ENCODE data around the gene BMERB1. TPM values are rescaled to one million over a fixed set of nuclear protein-coding genes. Genes with fewer than 3 reads are reported as not detected.
A peak's percentile ranks its signal among the peaks of the same experiment; 100 is the strongest.

The BMERB1 gene
- total RNA-seq, 1 donor from 2014 or later, result 75.3 TPM

- Histone ChIP-seq H3K27ac (replicated peaks) (no peak overlapping the region), H3K4me3 (no peak overlapping the region), H3K4me1 (peaks cover 16% of the 10 kb centered on the region), H3K9me3 (replicated peaks) (peaks cover 6% of the 10 kb centered on the region), H3K36me3 (no peaks in the 10 kb centered on the region), H3K27me3 (ENCODE audit: low read depth) (no peaks in the 10 kb centered on the region)
- DNase-seq, result no peak
- intact Hi-C loops (cut with micrococcal nuclease), result loop anchor here (10.0 kb wide), 2 partner anchors 111 to 281 kb away; no protein-coding TSS in a partner anchor
- TF ChIP-seq, protein P1, sequence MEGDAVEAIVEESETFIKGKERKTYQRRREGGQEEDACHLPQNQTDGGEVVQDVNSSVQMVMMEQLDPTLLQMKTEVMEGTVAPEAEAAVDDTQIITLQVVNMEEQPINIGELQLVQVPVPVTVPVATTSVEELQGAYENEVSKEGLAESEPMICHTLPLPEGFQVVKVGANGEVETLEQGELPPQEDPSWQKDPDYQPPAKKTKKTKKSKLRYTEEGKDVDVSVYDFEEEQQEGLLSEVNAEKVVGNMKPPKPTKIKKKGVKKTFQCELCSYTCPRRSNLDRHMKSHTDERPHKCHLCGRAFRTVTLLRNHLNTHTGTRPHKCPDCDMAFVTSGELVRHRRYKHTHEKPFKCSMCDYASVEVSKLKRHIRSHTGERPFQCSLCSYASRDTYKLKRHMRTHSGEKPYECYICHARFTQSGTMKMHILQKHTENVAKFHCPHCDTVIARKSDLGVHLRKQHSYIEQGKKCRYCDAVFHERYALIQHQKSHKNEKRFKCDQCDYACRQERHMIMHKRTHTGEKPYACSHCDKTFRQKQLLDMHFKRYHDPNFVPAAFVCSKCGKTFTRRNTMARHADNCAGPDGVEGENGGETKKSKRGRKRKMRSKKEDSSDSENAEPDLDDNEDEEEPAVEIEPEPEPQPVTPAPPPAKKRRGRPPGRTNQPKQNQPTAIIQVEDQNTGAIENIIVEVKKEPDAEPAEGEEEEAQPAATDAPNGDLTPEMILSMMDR (IDR thresholded peaks at IDR 0.05; ENCODE audit: borderline replicate concordance), result no peak
Observed at GRCh38 chr16:15444264-15444663, 9.9 kb downstream of the BMERB1 start.

DNA sequence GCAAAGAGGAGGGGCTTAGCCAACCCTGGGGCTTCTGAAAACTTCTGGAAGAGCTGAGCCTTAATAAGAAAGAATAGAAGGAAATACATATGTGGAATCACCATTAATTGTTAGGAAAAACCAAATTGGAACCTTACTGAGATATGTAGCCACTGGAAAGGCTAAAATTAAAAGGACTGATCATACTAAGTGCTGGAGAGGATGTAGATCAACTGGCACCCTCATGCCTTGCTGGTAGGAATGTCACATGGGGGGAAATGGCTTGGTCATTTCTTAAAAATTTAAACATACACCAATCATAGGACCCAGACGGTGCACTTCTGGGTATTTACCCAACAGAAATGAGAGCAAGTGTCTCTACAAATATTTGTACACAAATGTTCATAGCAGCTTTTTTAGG lies 11.1 kb downstream of the BMERB1 start:
- TF ChIP-seq, protein P1 (IDR thresholded peaks at IDR 0.05; ENCODE audit: borderline replicate concordance), result no peak
- peaks cover 4% of the 10 kb centered on the region for H3K4me1 ChIP-seq
- intact Hi-C loops (cut with micrococcal nuclease), result loop anchor here (10.0 kb wide), 2 partner anchors 109 to 279 kb away; no protein-coding TSS in a partner anchor

DNA sequence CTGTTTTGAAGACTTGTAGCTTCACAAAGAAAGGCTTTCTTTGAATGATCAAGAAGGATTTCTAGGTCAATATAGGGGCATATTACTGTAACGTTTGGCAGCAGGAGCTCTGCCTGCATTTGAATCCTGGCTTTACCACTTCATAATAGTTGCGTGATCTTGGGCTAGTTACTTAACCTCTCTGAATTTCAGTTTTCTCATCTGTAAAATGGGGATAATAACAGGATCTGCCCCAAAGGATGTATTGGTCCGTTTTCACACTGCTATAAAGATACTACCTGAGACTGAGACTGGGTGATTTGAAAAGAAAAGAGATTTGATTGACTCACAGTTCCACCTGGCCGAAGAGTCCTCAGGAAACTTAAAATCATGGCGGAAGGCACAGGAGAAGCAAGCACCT lies 12.5 kb downstream of the BMERB1 start:
- Histone ChIP-seq H3K27me3 (ENCODE audit: low read depth) (no peaks in the 10 kb centered on the region), H3K4me3 (no peak overlapping the region), H3K9me3 (replicated peaks) (peaks cover 6% of the 10 kb centered on the region), H3K27ac (replicated peaks) (no peak overlapping the region), H3K36me3 (no peaks in the 10 kb centered on the region), H3K4me1 (no peaks in the 10 kb centered on the region)
- TF ChIP-seq, protein P1 (IDR thresholded peaks at IDR 0.05; ENCODE audit: borderline replicate concordance), result no peak
- no peak for DNase-seq
- intact Hi-C loops (cut with micrococcal nuclease), result loop anchor here (10.0 kb wide), 2 partner anchors 108 to 278 kb away; no protein-coding TSS in a partner anchor

More for the DNA sequence above, 11.1 kb downstream of the BMERB1 start:
- Histone ChIP-seq H3K4me3 (no peak overlapping the region), H3K27ac (replicated peaks) (no peak overlapping the region), H3K9me3 (replicated peaks) (peaks cover 6% of the 10 kb centered on the region), H3K27me3 (ENCODE audit: low read depth) (no peaks in the 10 kb centered on the region), H3K36me3 (no peaks in the 10 kb centered on the region)
- no peak for DNase-seq

DNA sequence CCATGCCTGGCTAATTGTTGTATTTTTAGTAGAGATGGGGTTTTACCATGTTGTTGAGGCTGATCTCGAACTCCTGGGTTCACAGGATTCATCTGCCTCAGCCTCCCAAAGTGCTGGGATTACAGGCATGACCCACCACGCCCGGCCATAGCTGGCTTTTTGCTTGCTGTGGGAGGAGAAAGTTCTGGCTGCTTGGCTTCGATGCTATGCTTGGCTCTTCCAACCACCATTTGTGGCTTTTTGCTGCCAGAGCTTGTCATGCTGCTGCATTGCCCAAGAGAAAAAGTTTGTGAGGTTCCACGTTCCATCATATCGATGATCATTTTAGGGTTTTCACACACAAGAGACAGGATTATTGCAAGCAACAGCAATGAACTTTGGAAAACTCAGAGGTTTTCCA lies 16.2 kb downstream of the BMERB1 start:
- no peak overlapping the region for H3K4me3 ChIP-seq

DNA sequence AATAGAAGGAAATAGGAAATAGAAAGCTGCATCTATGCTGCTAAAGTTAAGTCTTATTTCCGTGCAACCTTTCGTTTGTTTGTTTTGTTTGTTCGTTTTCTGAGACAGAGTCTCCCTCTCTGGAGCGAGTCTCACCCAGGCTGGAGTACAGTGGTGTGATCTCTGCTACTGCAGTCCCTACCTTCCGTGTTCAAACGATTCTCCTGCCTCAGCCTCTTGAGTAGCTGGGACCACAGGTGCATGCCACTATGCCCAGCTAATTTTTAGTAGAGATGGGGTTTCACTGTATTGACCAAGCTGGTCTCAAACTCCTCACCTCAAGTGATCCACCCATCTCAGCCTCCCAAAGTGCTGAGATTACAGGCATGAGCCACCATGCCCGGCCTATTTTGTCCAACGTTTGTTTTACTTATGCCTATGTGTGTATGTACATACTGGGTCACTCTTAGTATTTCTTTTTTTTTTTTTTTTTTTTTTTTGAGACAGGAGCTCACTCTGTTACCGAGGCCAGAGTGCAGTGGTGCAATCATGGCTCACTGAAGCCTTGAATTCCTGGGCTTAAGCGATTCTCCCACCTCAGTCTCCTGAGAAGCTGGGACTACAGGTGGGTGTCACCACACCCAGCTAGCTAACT lies 16.8 kb downstream of the BMERB1 start:
- H3K4me1 ChIP-seq, result no peaks in the 10 kb centered on the region
- H3K36me3 ChIP-seq, result no peaks in the 10 kb centered on the region
- H3K27me3 ChIP-seq (ENCODE audit: low read depth), result no peaks in the 10 kb centered on the region
- no peak for DNase-seq
- no peak overlapping the region for H3K27ac ChIP-seq (replicated peaks)
- TF ChIP-seq, protein P1 (IDR thresholded peaks at IDR 0.05; ENCODE audit: borderline replicate concordance), result no peak
- no peaks in the 10 kb centered on the region for H3K9me3 ChIP-seq (replicated peaks)
- intact Hi-C loops (cut with micrococcal nuclease), result no loop called here
- no peak overlapping the region for H3K4me3 ChIP-seq

More for the DNA sequence above, 16.2 kb downstream of the BMERB1 start:
- intact Hi-C loops (cut with micrococcal nuclease), result no loop called here
- TF ChIP-seq, protein P1 (IDR thresholded peaks at IDR 0.05; ENCODE audit: borderline replicate concordance), result no peak
- H3K27ac ChIP-seq (replicated peaks), result no peak overlapping the region
- H3K9me3 ChIP-seq (replicated peaks), result peaks cover under 1% of the 10 kb centered on the region
- no peaks in the 10 kb centered on the region for H3K36me3 ChIP-seq
- H3K27me3 ChIP-seq (ENCODE audit: low read depth), result no peaks in the 10 kb centered on the region
- peak; percentile 17 for DNase-seq
- H3K4me1 ChIP-seq, result no peaks in the 10 kb centered on the region
